ENCODE results near the gene EBLN1.

- TF ChIP-seq POLR2A (IDR thresholded peaks at IDR 0.05; ENCODE audit: control extremely low read depth in 1 of 2, low read depth in 2 of 2, low read length in 2 of 2) (no peak), CTCF (IDR thresholded peaks at IDR 0.05; ENCODE audit: control extremely low read depth in 1 of 3, insufficient read depth in 1 of 3, low read depth in 1 of 3, low read length in 3 of 3) (no peak), JUND (IDR thresholded peaks at IDR 0.05; ENCODE audit: low read length) (no peak)
These were observed 57.8 kb downstream of the EBLN1 start for GRCh38 chr10:22159979-22160378.

Data from H1 (cell line).